ENCODE measurements around the gene EME1.

Gene EME1, protein sequence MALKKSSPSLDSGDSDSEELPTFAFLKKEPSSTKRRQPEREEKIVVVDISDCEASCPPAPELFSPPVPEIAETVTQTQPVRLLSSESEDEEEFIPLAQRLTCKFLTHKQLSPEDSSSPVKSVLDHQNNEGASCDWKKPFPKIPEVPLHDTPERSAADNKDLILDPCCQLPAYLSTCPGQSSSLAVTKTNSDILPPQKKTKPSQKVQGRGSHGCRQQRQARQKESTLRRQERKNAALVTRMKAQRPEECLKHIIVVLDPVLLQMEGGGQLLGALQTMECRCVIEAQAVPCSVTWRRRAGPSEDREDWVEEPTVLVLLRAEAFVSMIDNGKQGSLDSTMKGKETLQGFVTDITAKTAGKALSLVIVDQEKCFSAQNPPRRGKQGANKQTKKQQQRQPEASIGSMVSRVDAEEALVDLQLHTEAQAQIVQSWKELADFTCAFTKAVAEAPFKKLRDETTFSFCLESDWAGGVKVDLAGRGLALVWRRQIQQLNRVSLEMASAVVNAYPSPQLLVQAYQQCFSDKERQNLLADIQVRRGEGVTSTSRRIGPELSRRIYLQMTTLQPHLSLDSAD
- long read RNA-seq, transcript EME1-201 (9 exons, 2,339 nt): major isoform, 98 of 323 reads
- long read RNA-seq, transcript EME1-203 (2 exons, 1,438 nt): minor isoform, 8 of 323 reads
- long read RNA-seq, partial matches to known transcripts: 30 of 323 reads
- long read RNA-seq, other reads (novel, unspliced or antisense): 186 of 323 reads

DNA sequence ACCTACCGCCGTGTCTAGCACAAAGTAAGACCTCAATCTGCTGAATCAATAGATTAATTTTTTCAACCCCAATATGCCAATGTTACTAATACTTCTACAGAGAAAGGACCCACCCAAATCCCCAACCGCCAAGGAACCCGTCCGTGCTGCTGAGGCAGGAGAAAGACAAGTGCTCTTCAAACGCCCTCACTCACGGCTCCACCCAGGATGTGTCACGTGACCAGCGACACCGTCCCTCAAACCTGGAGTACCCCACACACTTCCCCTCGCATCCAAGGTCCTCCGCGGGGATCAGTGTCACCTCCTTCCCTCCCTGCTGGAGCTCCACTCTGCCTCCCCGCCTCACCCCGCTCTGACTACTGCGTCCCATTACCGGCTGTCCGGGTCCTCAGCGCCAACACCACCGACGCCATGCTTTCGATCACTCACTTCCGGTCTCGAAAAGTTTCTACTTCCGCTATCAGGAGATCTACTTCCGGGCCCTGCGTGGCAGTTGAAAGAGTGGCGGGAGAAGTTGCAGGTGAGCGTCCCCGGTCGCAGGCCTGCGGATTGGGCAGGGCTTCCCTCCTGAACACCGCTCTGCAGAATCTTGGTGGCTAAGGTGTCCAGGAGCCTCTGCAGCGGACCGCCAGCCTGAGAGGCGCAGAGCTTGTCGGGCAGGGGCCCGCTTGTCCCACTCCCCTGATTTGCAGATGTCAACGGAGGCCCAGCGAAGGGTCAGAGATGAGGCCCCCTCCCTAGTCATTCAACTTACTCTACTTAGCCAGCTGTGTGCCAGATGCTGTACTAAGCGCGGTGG is at the start of gene EME1, which contains the start of gene MRPL27:
Gene EME1, plus strand, starts transcription at position 472 of the 799 bp plus-strand sequence. CDS start 1,980 bp downstream, outside the sequence.
Gene MRPL27, minus strand, starts transcription at position 427 of the 799 bp plus-strand sequence. Its CDS starts 14 bp downstream, at position 413.
- Histone ChIP-seq H3K4me3 (replicated peaks; ENCODE audit: insufficient read depth, low read length) (peak within 1 kb of the TSS; percentile 61), H3K27me3 (ENCODE audit: insufficient read depth, poor library complexity, severe bottlenecking) (no peaks in the 10 kb centered on the region), H3K27ac (replicated peaks) (peak within 1 kb of the TSS; percentile 98)
- peak; percentile 89 to 94 for DNase-seq (ENCODE audit: low read depth in 1 of 2, low spot score in 1 of 2)
- TF ChIP-seq REST (IDR thresholded peaks at IDR 0.05; ENCODE audit: insufficient replicate concordance, low read depth) (peak; percentile 79), SPI1 (IDR thresholded peaks at IDR 0.05; ENCODE audit: borderline replicate concordance, low read depth) (peak; percentile 67; the same call in 1 of the 2 replicates), GABPA (IDR thresholded peaks at IDR 0.05; ENCODE audit: low read depth) (peak; percentile 96), POLR2AphosphoS5 (IDR thresholded peaks at IDR 0.05; ENCODE audit: low read depth) (peak; percentile 98), CTCF (IDR thresholded peaks at IDR 0.05; ENCODE audit: insufficient read depth, low read length) (no peak)

DNA sequence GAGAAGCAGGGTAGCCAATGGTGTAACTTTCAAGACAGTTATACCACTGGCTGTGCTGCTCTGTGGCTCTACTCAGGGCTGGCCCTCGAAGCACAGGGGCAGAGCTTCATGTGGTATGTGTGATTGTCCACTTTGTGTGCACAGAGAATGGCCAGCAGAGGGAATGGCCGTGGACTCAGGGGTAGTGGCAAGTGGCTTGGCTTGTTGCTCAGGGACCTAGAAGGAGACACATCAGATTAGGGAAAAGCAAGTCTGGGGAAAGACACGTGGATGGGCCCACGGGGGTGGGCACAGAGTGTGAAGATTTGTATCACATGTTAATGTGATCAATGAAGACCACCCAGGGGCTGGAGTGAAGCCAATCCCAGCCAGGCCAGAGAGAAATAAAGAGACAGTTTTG is 47.1 kb upstream of the EME1 start:
- Histone ChIP-seq H3K27me3 (ENCODE audit: insufficient read depth, poor library complexity, severe bottlenecking) (no peaks in the 10 kb centered on the region), H3K4me3 (replicated peaks; ENCODE audit: insufficient read depth, low read length) (no peak overlapping the region), H3K27ac (replicated peaks) (no peak overlapping the region)
- no peak for DNase-seq (ENCODE audit: low read depth in 1 of 2, low spot score in 1 of 2)
- TF ChIP-seq CTCF (IDR thresholded peaks at IDR 0.05; ENCODE audit: insufficient read depth, low read length): no peak
- TF ChIP-seq GABPA (IDR thresholded peaks at IDR 0.05; ENCODE audit: low read depth): no peak
- no peak for TF ChIP-seq SPI1 (IDR thresholded peaks at IDR 0.05; ENCODE audit: borderline replicate concordance, low read depth)
- TF ChIP-seq REST (IDR thresholded peaks at IDR 0.05; ENCODE audit: insufficient replicate concordance, low read depth): no peak
- TF ChIP-seq POLR2AphosphoS5 (IDR thresholded peaks at IDR 0.05; ENCODE audit: low read depth): no peak

GRCh38 chr17:50326831-50327364 is 46.1 kb upstream of the EME1 start:
- Histone ChIP-seq H3K27ac (replicated peaks) (no peak overlapping the region), H3K4me3 (replicated peaks; ENCODE audit: insufficient read depth, low read length) (no peak overlapping the region), H3K27me3 (ENCODE audit: insufficient read depth, poor library complexity, severe bottlenecking) (no peaks in the 10 kb centered on the region)
- DNase-seq (ENCODE audit: low read depth in 1 of 2, low spot score in 1 of 2): no peak
- TF ChIP-seq REST (IDR thresholded peaks at IDR 0.05; ENCODE audit: insufficient replicate concordance, low read depth) (no peak), CTCF (IDR thresholded peaks at IDR 0.05; ENCODE audit: insufficient read depth, low read length) (no peak), POLR2AphosphoS5 (IDR thresholded peaks at IDR 0.05; ENCODE audit: low read depth) (no peak), SPI1 (IDR thresholded peaks at IDR 0.05; ENCODE audit: borderline replicate concordance, low read depth) (no peak)

Data from HL-60 (cell line).